Heart right ventricle (tissue), 16 donors: ENCODE results near the gene PVALEF. TPM values are rescaled to one million over a fixed set of nuclear protein-coding genes. Genes with fewer than 3 reads are reported as not detected.

Source experiments
- ATAC-seq, 8 donors: fragments of 200-7000 bp; cut with Tn5 transposase; one replicate each; pipeline ENCODE4 v1.9.1; 2020; ENCODE audit warnings: mild to moderate bottlenecking in 8 of 8, moderate library complexity in 8 of 8, moderate number of reproducible peaks in 1 of 8
- DNase-seq, 2 donors: peaks; one replicate each; pipeline ENCODE4 v3.0.0-alpha.2; 2020
- H3K27ac ChIP-seq, 10 donors: fragments of 200-600 bp; sonication (generic) in 2 of 10; one replicate each; pipeline versions ENCODE4 v1.5.0 to v1.8.0; 2020 to 2022; ENCODE audit warnings: mild to moderate bottlenecking in 3 of 10
- H3K27me3 ChIP-seq, 7 donors: fragments of 200-600 bp; one replicate each; pipeline ENCODE4 v1.8.0; 2021 to 2022; ENCODE audit warnings: mild to moderate bottlenecking in 2 of 7
- H3K36me3 ChIP-seq, 9 donors: fragments of 200-600 bp; sonication (generic) in 1 of 9; one replicate each; pipeline versions ENCODE4 v1.5.0 to v1.8.0; 2020 to 2022; ENCODE audit warnings: mild to moderate bottlenecking in 2 of 9
- H3K4me1 ChIP-seq, 9 donors: fragments of 200-600 bp; sonication (generic) in 1 of 9; one replicate each; pipeline versions ENCODE4 v1.5.0 to v1.8.0; 2020 to 2022; ENCODE audit warnings: mild to moderate bottlenecking in 4 of 9
- H3K4me3 ChIP-seq, 10 donors: fragments of 200-600 bp; sonication (generic) in 2 of 10; one replicate each; pipeline versions ENCODE4 v1.5.0 to v1.8.0; 2020 to 2022; ENCODE audit warnings: mild to moderate bottlenecking in 7 of 10, moderate library complexity in 2 of 10
- H3K9me3 ChIP-seq, 11 donors: fragments of 200-600 bp in 10 of 11; sonication (generic) in 2 of 11; one replicate each; pipeline versions ENCODE4 v1.5.0 to v1.8.0; 2013 to 2022; ENCODE audit warnings: mild to moderate bottlenecking in 2 of 11, control low read depth in 1 of 11, moderate library complexity in 1 of 11
- WGBS, 2 donors: extraction: QIAGEN DNeasy Blood & Tissue Kit; methylation state at CpG; one replicate each; pipeline ENCODE4 v1.1.7; 2013; ENCODE audit warnings: inconsistent platforms in 1 of 2; 5-methylcytosine and 5-hydroxymethylcytosine counted together
- intact Hi-C, 10 donors: fragments of 100-400 bp; cut with DNase I; formaldehyde crosslinking; loops; one replicate each; pipeline versions ENCODE4 v1.11.1 to v1.14.2; 2022
- polyA plus RNA-seq, 2 donors: library from polyadenylated mRNA; stranded (reverse); fragments of 200-250 nt; gene quantifications; one replicate each; pipeline ENCODE4 v1.2.3, GENCODE V29; 2013
- total RNA-seq, 10 donors: library from RNA; stranded (reverse); fragmentation: NEBNext Ultra II Directional in 3 of 10; extraction: Animal tissue kit (Norgen Biotek cat#: 25700) in 3 of 10; gene quantifications; one replicate each; pipeline versions ENCODE4 v1.2.1 to v1.2.4, GENCODE V29; 2021 to 2023
- TF ChIP-seq, protein P1 (sequence below), 9 donors: fragments of 200-600 bp; sonication (generic) in 2 of 9; IDR thresholded peaks; one replicate each; pipeline versions ENCODE4 v1.5.0 to v1.8.0; 2021 to 2022; ENCODE audit warnings: antibody characterized with exemption in 9 of 9, mild to moderate bottlenecking in 5 of 9, moderate library complexity in 1 of 9
- donor health status: Arrhythmogenic right ventricular cardiomyopathy.
- donor health status: ischemic (EF 13 %, LVEDD 7.1; RV severe dilation, severe dysfunction).
- donor health status: healthy with polysubstance abuse.
- donor health status: DM: no; HTN: yes; CAD: no.
- donor health status: DM: no; HTN: no; CAD: no.
- donor health status: ischemic (EF 25% LVEDD 6.9; RV normal size, moderate dysfunction).
- donor health status: ischemic (EF 25% LVEDD 5.7; RV mildly dilated, moderate dysfunction).
- donor health status: healthy.
- donor health status: DM: yes; HTN: yes; CAD: no.
- donor health status: Ischemic cardiomyopathy.
- donor health status: ischemic (EF 35%, LVEDD 5.7; RV mildly dilated, moderate dysfunction).
- donor health status: nonischemic (EF 11% LVEDD 7.7; RV severe dilation, severe dysfunction).
- donor health status: DM: yes; HTN: yes; CAD: no.
- donor health status: PGD.
- donor health status: ischemic (EF 29% LVEDD 5.4; RV normal size, mild dysfunction).
- donor health status: nonischemic (EF 23%, LVEDD 6.1; RV moderate dilation, normal function).

Gene PVALEF
- total and polyA plus RNA-seq, 12 donors = not detected

DNA sequence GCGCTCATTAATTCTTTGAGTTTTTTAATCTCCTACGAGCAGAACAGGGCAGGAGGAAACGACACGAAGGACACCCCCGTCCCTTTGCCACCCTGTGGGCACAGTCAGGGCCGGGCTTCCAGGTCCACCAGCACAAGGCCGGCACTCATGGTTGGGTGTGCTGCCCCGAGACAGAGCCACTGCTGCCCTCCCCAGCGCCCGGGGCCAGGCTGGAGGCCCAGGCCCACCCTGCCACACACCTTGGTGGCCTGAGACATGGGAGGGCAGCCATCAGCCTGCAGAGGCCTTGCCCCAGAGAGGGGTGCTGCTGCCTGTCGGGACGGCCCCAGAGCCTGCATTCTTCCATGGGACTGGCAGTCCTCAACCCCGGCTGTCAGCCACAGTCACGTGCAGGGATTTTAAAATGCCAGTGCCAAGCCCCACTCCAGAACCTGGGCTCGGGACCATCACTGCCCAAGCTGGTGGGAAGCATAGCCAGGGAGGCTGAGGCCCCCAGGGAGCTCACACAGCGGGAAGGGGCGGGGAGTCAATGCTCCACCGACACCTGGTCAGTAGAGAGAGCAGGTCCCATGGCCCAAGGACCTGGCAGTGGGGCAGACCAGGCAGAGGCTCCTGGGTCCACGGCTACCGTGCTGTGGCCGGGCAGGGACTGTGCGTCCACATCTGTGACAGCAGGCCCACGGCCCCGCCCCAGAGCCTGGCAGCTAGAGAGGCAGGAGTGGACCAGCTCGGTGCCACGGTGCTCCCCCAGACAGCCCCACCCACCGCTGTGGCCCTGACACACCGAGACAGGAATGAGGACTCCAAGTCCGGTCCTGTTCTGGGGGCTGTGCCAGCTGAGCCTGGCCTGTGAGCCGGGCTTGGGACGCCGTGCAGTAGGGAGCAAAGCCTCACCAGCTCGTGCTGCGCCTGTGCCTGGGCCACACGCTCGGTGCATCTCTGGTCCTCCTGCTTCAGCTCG lies 29.9 kb downstream of the PVALEF start:
- DNase-seq (peak; percentile 58 to 72), ATAC-seq (peak; percentile 50 to 92 (median 76))
- H3K27ac ChIP-seq = peak overlapping the region in 8 of 10 donors; percentile 19 to 75 (median 64)
- no peaks in the 10 kb centered on the region for H3K9me3 ChIP-seq
- H3K36me3 ChIP-seq = peaks cover 0 to 36% (median 0%) of the 10 kb centered on the region in 9 donors
- intact Hi-C loops = loop anchor here in 5 of 10 donors (5.0 to 10.0 kb wide), 3 partner anchors 43 to 53 kb away; no protein-coding TSS in a partner anchor
- no peaks in the 10 kb centered on the region for H3K27me3 ChIP-seq
- H3K4me3 ChIP-seq = no peak overlapping the region
- 77 to 78% methylated on average over 37 of the region's 37 CpGs for WGBS, 2 donors
- H3K4me1 ChIP-seq = peaks cover 0 to 44% (median 20%) of the 10 kb centered on the region in 9 donors
- TF ChIP-seq, protein P1, sequence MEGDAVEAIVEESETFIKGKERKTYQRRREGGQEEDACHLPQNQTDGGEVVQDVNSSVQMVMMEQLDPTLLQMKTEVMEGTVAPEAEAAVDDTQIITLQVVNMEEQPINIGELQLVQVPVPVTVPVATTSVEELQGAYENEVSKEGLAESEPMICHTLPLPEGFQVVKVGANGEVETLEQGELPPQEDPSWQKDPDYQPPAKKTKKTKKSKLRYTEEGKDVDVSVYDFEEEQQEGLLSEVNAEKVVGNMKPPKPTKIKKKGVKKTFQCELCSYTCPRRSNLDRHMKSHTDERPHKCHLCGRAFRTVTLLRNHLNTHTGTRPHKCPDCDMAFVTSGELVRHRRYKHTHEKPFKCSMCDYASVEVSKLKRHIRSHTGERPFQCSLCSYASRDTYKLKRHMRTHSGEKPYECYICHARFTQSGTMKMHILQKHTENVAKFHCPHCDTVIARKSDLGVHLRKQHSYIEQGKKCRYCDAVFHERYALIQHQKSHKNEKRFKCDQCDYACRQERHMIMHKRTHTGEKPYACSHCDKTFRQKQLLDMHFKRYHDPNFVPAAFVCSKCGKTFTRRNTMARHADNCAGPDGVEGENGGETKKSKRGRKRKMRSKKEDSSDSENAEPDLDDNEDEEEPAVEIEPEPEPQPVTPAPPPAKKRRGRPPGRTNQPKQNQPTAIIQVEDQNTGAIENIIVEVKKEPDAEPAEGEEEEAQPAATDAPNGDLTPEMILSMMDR (IDR thresholded peaks at IDR 0.05) = no peak

DNA sequence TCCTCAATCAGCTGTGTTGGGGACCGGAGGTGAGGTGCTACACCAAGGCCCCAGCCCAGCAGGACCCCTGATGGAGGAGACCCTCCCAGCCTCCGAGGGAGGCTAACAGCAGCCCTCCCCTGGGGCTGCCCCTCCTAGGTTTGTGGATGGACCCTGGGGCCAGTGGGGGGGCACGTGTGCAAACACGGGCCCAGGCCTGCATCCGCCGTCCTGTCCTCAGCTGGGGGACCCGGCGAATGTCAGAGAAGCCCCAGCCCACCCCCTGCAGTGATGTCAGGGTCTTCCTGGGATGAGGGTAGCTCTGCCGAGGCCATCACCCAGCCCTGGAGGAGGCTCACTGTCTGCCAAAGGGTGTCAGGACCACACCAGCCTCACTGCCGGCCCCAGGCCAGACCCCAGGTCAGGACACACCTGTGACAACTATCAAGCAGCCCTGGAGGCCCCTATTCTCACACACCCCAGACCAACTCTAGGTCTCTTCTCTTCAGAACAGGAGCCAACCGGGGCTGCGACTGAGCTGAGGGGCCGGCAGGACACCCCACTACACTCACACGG lies 30.7 kb downstream of the PVALEF start:
- 85 to 93% methylated on average over 14 of the region's 14 CpGs for WGBS, 2 donors
- DNase-seq (no peak), ATAC-seq (no peak)
- Histone ChIP-seq H3K9me3 (no peaks in the 10 kb centered on the region), H3K4me1 (peaks cover 0 to 44% (median 20%) of the 10 kb centered on the region in 9 donors), H3K36me3 (peaks cover 0 to 29% (median 0%) of the 10 kb centered on the region in 9 donors), H3K27ac (peak overlapping the region in 5 of 10 donors; percentile 34 to 75 (median 65)), H3K4me3 (no peak overlapping the region), H3K27me3 (no peaks in the 10 kb centered on the region)
- intact Hi-C loops = loop anchor here in 5 of 10 donors (5.0 to 10.0 kb wide), 3 partner anchors 44 to 54 kb away; no protein-coding TSS in a partner anchor
- TF ChIP-seq, protein P1 (IDR thresholded peaks at IDR 0.05) = no peak

DNA sequence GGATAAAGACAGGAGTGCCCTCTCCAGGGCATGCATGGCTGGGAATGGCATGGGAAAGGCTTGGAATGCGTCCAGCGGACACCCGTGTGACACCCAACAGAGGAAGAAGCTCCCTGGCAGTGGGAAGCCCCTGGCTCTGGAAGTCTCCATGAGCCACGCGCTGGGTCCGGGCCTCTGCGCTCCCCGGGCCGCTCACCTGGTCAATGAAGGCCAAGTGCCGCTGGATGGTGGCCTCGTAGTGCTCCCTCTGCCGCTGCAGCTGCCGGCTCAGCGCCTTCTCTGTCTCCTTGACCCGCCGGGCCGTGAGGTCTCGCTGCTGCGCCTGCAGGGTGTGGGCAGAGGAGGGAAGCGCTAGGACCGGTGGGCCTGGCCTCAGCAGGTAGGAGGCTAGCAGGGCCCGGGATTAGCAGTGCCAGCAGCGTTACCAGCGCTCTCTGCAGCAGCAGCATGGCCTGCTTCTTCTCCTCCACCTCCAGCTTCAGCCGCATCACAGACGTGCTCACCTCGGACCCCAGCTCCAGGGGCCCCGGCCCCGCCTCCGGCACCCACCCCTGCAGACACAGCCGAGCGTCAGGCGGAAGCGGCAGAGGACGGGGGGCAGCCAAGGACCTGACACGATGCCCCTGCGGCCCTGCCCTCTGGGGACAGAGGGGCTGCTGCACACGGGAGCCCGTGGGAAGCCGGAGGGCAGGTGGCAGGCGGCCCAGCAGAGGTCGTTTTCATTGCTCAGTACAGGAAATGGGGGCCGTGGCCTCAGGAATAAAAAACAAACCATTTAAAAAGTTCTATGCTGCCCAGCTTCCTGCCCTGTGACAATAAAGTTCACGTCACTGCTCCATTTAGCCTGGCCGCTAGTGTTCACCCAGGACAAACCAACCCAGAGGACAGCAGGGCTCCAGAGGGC lies 31.4 kb downstream of the PVALEF start:
- H3K36me3 ChIP-seq = peaks cover 0 to 28% (median 0%) of the 10 kb centered on the region in 9 donors
- WGBS, 2 donors = 77 to 87% methylated on average over 45 of the region's 45 CpGs

More for the DNA sequence above, 31.4 kb downstream of the PVALEF start:
- TF ChIP-seq, protein P1 (IDR thresholded peaks at IDR 0.05) = peak in 2 of 9 donors; percentile 25 to 28
- peaks cover 0 to 44% (median 20%) of the 10 kb centered on the region in 9 donors for H3K4me1 ChIP-seq
- H3K4me3 ChIP-seq = peak overlapping the region in 5 of 10 donors; percentile 5 to 45 (median 31)
- intact Hi-C loops = loop anchor here in 5 of 10 donors (5.0 to 10.0 kb wide), 3 partner anchors 44 to 54 kb away; no protein-coding TSS in a partner anchor
- H3K27ac ChIP-seq = peak overlapping the region in 8 of 10 donors; percentile 8 to 73 (median 58)
- ATAC-seq (peak in 6 of 8 donors; percentile 12 to 61 (median 42)), DNase-seq (peak in 1 of 2 donors; percentile 40)
- H3K27me3 ChIP-seq = no peaks in the 10 kb centered on the region
- H3K9me3 ChIP-seq = no peaks in the 10 kb centered on the region
